ENCODE data around the gene LRRC32. TPM values are rescaled to one million over a fixed set of nuclear protein-coding genes. Genes with fewer than 3 reads are reported as not detected.
"Not testable (repeated sequence)": the region's sequence is repeated elsewhere in the genome, so short reads cannot be mapped to it uniquely, and the experiment has no call there.

The LRRC32 gene
- polyA plus RNA-seq, 3 donors, result 59.3 to 65.3 (median 65.2) TPM

DNA sequence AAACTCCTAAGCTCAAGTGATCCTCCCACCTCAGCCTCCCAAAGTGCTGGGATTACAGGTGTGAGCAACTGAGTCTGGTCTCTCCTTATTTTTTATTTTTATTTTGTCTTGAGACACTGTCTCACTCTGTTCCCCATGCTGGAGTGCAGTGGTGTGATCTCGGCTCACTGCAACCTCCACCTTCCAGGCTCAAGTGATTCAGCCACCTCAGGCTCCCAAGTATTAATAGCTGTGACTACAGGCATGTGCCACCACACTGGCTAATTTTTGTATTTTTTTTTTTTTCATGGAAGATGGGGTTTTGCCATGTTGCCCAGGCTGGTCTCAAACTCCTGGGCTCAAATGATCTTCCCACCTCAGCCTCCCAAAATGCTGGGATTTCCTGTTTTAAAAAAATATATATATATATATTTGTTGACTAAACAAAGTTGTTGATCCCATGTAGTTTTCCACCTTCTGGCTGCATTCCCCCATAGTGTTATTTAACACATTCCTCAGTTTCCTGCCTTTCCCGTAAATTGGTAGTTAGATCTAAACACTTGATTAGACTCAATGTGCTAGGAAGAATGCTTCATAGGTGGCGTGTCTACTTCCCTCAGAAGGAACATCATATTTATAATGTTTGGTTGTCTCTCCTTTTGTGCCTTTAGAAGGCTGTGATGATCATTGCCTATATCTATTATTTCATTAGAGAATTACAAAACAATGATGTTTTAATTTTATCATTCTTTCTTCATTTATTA, 38.8 kb downstream of the LRRC32 start:
- no peak for DNase-seq (ENCODE audit: low read depth in 3 of 3, low spot score in 2 of 3)

DNA sequence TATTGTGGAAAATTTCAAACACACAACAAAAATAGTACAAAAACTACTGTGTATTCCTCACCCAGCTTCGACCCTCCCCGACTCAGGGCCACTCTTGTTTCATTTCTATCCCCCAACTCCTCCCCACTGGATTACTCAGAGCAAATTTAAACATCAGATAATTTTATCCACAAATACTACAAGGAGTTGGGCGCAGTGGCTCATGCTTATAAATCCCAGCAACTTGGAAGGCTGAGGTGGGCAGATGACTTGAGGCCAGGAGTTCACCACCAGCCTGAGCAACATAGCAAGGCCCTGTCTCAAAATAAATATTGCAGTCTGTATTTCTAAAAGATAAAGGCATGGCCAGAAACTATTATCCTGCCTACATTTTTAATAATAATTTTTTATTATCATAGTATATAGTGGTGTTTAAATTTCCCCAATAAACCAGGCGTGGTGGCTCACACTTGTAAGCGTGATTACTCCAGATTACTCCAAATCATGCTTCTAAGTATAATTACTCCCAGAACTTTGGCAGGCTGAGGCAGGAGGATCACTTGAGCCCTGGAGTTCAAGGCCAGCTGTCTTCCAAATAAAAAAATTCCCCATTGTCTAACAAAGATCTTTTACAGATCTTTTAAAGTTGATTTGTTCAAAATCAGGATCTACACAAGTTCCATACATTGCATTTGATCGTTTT, 39.8 kb downstream of the LRRC32 start:
- DNase-seq (ENCODE audit: low read depth in 3 of 3, low spot score in 2 of 3), result no peak

DNA sequence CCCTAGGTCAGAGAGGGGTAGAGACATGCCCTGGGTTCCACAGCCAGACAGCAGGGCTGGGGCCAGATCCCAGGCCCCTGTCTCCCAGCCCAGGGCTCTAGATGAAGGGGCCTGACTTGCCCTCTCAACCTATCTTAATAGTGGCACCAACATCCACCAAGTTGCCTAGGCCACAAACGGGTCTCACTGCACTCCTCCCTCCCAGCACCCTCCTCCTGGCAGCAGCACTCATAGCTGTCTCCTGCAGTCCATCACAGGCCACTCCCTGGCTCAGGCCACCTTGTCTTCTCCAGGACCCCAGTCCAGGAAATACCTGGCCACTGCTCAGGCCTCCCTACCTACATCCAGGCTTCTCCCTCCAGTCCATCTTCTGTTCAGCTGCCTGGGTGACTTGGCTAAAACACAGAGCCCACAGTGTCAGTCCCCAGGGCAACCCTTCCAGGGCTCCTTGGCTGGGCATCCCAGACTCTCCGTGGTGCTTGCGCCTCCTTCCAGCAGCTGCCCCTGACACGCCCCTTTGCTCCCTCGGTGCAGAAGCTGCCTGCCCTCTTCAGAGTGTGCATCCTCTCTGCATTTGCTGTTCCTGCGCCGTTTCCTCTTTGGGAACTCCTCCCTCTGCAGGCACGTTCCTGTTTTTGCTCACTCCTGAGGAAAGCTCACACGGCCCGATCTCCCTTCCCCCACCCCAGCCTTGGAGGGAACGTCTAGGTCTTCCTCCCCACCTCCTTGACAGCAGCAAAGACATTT, 40.5 kb downstream of the LRRC32 start:
- no peak for DNase-seq (ENCODE audit: low read depth in 3 of 3, low spot score in 2 of 3)

DNA sequence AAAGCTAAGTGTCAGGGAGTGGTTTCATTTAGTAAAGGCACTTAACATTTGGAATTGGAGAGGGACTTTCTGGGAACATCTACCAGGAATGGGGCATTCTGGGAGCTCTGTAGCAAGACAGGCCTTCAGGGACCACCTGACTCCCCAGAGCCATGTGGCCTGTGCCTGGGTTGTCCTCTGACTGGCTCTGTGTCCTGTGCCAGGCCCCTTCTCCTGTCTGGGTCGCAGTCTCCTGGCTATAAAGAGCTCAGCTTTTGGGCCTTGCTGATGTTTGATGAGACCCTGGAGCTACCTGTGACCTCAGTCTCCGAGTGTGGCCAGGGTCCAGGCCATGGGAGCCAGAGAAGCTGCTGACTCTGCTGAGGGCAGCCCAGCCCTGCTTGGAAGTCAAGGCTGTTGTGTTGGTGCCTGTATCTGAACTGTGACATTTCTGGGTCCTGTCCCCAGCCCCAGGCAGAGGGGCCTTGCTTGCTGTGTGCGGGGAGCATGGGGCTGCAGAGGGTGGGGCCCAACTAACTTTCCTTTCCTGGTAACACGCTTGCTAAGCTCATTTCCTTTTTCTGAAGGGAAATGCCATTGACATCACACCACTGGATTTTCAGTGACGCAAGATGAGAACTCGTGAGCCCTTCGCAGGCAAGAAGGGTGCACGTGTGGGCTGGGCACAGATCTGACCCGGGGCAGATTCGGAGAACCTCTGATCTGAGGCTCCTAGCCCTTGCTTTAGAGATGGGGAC, 41.3 kb downstream of the LRRC32 start:
- DNase-seq (ENCODE audit: low read depth in 3 of 3, low spot score in 2 of 3), result no peak

DNA sequence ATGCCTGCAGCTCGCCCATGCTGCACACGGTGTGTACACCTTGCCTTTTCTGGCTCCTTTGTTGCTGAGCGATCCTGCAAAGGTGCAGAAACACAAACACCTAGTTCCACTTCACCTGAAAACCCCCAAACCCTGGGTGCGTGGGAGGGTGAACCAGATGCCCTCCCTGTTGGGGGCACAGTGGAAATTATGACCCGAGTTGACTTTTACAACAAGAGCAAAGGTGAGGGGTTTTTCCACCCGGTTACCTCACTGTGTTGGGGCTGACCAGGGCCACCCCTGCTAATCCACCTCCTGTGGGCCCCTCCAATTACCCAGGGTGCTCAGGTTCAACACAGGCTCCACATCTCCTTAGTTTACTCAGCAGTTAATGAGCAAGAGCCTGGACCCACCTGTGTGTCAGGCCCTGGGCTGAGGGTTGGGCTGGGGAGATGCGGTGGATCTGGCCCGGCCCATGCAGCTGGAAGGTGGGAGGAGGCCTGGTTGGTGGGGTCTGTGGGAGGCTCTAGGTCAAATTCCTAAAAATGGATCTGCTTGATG, 42.1 kb downstream of the LRRC32 start:
- no peak for DNase-seq (ENCODE audit: low read depth in 3 of 3, low spot score in 2 of 3)

DNA sequence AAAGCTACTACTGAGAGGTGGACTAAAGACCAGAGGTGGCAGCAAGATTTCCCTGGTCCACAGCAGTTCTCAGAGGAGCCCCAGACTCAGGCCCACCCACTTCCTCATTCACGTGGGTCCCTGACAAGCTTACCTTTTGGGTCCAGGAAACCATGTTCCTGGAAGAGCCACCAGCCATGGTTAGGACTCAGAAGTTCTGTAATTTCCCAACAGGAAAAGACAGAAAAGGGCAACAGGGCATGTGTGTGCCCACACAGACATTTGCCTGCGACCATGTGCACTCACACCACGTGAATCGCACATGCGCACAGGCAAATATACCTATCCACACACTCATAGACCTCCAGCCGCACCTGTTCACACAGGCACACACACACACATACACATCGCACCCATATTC, 42.9 kb downstream of the LRRC32 start:
- no peak for DNase-seq (ENCODE audit: low read depth in 3 of 3, low spot score in 2 of 3)

DNA sequence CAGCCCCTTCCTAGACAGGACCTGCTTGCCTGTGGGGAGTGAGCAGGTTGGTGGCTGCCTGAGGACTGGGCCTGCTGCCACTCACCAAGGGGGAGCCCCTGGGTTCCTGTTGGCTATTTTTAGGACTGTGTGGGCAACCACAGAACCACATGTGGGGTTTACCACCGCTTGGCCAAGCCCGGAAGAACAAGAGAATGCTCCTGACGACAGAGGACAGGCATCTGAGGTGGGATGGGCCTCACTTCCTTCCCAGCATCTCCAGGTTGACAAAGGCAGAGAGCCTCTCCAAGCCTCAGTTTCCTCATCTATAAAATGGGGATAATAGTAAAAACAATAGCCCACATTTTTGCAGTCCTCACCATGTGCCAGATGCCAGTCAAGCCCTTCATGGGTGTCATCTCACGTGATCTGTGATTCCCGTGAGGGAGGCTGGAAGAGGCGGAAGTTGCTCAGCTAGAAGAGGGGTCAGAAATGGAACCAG, 43.6 kb downstream of the LRRC32 start:
- no peak for DNase-seq (ENCODE audit: low read depth in 3 of 3, low spot score in 2 of 3)

DNA sequence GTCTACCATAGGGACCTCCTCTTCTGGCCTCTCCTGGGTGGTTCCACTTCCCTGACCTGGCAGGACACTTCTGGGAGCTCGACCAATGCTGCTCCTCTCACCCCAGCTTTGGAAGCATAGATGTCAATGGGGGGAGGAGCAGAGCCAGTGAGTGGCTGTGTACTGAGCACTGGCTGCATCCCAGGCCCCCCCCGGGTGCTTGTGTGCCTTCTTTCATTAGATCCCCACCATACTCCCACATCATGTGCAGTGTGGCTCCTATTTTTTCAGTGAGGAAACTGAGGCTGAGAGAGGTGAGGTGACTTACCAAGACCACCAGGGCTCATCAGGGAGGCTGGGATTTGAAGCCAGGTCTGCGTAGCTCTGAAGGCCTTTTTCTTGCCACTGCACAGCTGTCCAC, 44.3 kb downstream of the LRRC32 start:
- DNase-seq (ENCODE audit: low read depth in 3 of 3, low spot score in 2 of 3), result no peak

DNA sequence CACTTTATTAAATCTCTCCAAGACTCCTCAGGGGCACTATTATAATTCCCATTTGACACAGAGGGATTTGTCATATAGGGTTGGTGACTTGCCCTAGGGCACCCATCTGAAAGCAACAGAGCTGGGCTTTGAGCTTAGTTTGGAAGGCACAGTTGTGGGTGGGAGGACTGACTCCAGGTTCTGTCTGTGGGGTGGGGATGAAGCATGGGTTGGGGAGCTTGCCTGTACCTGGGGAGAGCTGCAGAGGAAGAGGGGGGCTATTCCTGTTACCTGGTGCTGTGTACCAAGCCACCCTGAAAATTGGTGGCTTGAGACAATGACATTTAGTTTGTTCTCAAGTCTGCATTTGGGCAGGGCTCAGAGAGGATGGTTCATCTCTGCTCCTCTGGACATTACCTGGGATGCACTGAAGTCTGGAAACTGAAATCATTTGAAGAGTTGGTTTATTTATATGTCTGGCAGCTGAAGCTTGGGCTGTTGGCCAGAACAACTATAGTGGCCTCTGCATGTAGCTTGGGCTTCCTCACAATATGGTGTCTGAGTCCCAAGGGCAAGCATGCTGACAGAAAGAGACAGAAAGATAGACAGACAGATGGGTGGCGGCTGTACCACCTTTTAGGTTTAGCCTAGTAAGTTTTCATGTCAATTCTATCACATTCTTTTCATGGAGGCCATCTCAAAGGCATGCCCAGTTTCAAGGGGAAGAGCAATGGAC, 44.9 kb downstream of the LRRC32 start:
- DNase-seq (ENCODE audit: low read depth in 3 of 3, low spot score in 2 of 3), result no peak

DNA sequence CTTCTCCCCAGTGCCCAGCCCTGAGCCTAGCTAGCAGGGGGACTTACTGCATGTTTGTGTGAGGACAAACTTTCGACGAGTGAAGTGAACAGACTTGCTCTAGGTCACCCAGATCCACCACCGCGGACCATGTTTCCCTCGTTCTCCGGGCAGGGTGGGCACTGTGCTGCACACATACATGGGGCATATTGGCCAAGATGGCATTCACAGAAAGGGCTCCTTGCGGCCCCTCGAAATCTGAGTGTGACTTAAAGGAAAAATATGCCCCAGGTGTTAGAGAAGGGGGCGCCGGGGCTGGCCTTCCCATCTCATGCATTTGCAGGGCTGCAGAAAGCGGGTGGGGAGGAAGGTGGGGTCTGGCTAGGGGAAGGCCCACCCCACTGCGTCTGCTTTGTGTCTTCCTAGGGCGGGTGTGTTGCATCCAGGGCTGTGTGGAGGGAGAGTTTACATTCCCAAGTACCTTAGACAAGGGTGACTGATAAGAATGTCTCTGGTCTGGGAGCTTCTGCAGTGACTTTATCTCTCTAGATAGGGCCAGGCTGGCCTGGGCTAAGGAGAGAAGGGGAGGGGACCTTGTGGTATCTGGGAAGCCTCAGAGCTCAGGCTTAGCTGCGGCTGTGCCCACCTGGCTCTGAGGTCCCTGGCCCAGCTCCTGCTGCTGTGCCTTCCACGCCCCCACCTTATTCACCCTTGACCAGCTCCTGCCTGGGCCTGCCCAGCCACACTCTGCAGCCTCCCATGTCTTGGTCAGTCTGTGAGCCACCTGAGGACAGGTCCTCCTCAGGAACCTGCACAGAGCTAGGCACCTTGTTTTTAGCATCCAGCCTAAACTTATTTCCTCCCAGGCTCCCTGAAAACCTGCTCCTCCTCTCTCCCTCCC, 45.8 kb downstream of the LRRC32 start:
- no peak for DNase-seq (ENCODE audit: low read depth in 3 of 3, low spot score in 2 of 3)

DNA sequence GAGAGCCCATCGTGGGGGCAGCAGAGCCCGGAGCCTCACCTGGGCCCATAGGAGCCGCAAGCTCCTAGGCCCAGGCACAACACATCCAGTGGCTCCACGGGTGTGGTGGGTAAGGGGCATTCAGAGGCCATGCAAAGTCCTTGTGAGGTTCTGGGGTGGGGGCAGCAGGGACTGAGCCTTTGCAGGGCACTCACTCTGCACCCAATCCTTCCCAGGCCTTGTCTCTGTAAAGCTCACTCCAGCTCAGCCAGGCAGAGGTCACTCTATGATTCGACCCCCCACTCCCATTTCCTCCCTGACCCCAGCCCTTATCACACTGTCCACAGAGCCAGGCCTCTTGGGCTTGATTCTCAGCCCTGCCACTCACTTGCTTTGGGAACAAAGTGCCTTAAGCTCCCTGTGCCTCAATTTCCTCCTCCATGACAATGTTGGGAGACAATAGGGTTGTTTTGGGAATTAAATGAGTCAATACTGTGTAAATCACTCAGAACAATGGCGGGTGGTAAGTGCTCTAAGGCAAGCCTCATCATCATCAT, 46.6 kb downstream of the LRRC32 start:
- DNase-seq (ENCODE audit: low read depth in 3 of 3, low spot score in 2 of 3), result no peak

DNA sequence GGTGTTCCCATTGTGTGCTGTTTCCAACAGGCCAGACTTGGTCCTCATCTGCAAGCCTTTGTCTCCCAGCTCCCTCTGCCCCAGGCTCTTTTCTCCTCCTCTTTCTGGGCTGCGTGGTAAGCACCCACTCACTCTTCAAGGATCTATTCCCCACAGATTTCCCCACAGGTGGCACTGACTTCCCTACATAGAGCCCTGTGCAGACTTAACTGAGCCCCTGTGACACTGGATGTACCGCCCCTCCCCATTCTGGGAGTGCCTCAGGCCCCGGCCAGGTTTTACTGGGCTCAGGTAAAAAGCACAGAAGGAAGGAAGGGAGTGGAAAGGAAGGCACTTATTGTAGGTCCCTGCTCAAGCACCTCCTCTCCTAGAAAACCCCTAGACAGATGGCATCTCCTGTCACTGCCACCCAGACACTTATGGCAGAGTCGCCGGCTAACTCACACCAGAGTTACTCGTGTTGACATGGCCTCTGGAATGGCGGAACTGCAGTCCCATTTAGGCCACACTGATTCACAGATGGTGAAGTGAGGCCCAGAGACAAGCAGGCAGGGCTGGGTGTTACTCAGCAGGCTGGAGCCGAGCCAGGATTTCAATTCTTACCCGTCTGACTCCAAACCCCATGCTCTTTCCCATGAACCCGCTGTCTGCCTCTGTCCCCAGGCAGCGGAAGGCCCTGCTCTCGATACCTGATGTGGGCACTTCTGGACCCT, 47.2 kb downstream of the LRRC32 start:
- DNase-seq (ENCODE audit: low read depth in 3 of 3, low spot score in 2 of 3), result no peak

DNA sequence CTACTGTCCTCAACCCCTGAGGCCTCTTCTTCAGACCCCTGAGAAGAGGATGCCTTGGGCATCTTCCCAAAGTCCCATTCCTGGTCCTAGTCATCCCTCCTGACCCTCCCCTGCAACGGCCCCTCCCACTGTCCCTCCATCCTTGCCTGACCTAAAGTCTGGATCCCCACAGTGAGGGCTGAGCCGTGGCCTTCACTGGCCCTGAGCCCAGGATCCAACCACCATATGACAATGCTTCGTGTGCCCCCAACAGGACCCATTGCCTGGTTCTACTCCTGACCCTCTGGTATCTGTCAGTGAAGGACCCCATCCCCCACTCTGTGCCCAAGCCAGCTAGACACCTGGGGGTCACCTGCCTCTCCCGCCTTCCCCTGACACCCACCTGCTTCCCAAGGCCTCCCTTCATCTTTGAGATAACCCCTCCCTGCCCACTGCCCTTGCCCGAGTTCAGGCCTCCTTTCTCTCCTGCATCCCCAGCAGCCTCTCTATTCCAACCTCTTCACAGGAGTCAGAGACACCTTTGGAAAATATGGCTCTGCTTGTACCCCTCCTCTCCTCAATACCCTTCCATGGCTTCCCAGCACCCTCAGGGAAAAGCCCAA, 48.0 kb downstream of the LRRC32 start:
- DNase-seq (ENCODE audit: low read depth in 3 of 3, low spot score in 2 of 3), result no peak

DNA sequence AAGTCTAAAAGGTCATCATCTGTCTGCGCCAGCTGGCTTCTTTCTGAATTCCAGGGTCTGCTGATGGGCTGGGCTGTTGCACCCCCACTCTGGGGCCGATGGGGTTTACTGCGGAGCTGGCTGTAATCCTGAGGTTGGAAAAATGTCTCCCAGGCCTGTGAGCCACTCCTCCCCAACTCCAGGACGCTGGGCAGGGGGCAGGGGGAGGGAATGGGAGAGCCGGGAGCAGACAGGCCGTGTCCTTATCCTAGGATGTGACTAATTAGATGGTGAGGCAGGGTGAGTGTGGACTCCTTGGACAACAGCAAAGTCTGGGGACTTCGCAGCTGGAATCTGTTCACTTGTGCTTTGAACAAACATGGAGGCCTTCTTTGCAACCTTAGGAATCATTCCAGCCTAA, 48.7 kb downstream of the LRRC32 start:
- peak in 1 of 3 donors; percentile 39 for DNase-seq (ENCODE audit: low read depth in 3 of 3, low spot score in 2 of 3)

DNA sequence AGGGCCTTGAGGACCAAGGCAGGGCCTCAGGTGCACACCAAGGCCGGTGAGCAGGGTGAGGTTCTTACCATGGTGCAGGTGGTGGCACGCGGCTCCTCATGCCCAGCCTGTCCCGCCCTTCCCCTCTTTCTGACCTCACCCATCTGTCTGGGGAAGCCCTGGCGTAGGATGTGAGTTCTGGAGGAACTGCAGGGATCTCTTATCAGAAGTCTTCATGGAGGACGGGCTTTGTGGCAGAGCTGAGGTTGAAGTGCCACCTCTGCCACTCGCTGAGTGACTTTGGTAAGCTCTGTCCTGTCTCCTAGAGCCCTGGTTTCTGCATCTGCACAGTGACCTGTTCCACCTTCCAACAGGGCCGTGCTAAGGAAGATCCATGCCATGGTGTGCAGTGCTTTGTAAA, 49.1 kb downstream of the LRRC32 start:
- DNase-seq (ENCODE audit: low read depth in 3 of 3, low spot score in 2 of 3), result no peak

DNA sequence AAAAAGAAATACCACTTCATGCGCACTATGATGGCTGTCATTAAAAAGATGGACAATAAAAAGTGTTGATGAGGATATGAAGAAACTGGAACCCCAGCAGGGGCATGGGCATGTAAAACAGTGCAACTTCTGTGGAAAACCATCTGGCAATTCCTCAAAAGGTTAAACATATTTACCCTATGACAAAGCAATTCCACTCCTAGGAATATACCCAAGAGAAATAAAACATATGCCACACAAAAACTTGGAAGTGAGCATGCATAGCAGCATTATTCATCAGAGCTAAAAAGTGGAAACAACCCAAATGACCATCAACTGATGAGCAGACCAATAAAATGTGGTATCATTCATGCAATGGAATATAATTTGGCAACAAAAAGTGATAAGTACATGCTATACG, 50.1 kb downstream of the LRRC32 start:
- no peak for DNase-seq (ENCODE audit: low read depth in 3 of 3, low spot score in 2 of 3)

DNA sequence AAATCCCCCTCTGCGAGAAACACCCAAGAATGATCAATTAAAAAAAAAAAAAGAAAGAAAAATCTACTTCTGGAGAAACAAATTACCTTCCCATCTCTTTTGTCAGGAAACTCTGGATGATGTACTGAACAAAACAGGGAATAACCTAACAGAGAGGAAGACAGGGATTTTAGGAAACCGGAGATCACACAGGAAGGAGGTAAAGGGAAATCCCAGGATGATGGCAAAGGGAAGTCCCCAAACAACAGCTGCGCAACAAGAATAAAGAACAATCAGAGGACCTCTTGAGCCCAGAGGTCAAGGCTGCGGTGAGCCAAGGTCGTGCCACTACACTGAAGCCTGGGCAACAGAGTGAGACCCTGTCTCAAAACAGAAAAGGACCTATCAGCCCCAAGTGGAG, 50.7 kb downstream of the LRRC32 start:
- DNase-seq (ENCODE audit: low read depth in 3 of 3, low spot score in 2 of 3), result not testable (repeated sequence)

All from right renal cortex interstitium (tissue), 3 donors.